HG03039 (cell line): Measurements from ENCODE around the gene YJEFN3.

Source experiments
- ATAC-seq: cut with Tn5 transposase; IDR thresholded peaks from one replicate; pipeline ENCODE4 v1.9.1; 2021; ENCODE audit warnings: mild to moderate bottlenecking, moderate library complexity; ENCODE audit not compliant: unreplicated experiment

Gene YJEFN3

GRCh38 chr19:19535311-19536191 lies 6.8 kb downstream of the YJEFN3 start:
- no peak for ATAC-seq

GRCh38 chr19:19537075-19538048 lies 8.7 kb downstream of the YJEFN3 start:
- no peak for ATAC-seq

DNA sequence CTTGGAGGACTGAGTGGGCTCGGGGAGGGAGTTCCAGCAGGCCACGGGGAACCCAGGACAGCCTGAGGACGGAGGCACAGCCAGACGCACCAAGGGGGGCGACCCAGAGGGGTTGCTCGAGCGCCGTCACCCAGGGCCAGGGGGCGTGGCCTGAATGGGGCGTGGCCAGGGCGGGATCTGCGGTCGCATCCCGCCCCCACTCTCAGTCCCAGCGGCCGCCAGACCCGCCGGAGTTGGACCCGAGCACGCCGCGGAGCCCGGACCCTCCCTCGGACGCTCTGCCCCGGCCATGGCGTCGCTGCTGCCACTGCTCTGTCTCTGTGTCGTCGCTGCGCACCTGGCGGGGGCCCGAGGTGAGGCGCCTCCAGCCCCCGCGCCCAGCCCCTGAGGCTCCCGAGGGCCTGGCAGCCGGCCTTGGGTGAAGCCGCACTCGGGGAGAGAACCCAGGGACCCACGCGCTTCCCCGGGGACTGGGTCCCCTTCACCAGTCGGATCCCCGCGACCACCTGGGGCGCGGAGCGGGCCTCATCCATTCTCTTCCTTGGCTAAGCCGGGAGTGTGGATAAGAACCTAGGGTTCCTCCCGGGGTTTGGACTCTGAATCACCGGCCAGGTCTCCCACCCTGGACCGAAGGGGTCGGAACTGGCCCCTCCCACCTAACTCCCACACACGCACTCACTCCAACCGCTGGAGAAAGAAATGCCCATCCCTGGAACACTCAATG lies 9.5 kb downstream of the YJEFN3 start, which contains the start of gene CILP2:
CILP2 (plus strand) TSS at position 205 of the 724 bp plus-strand sequence; CDS start at position 290, 85 bp downstream.
- no peak for ATAC-seq

DNA sequence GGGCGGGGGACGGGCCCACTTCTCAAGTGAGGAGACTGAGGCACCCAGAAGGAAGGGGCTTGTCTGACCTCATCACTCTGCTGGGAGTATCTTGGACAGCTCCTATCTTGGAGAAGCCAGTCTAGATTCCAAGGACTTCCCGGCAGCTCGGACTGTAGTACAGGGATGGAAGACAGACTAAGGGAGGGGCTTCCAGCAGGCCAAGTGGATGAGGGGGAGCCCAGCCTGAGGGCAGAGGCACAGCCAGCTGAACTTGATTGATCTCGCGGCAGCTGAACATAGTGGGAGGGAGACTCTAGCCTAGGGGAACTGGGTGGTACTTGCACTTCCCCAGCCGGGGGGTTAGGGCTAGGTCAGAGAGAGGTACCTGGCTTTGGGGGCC lies 10.1 kb downstream of the YJEFN3 start:
- no peak for ATAC-seq

- no peak for ATAC-seq
Observed at GRCh38 chr19:19539698-19540063, 11.0 kb downstream of the YJEFN3 start.

DNA sequence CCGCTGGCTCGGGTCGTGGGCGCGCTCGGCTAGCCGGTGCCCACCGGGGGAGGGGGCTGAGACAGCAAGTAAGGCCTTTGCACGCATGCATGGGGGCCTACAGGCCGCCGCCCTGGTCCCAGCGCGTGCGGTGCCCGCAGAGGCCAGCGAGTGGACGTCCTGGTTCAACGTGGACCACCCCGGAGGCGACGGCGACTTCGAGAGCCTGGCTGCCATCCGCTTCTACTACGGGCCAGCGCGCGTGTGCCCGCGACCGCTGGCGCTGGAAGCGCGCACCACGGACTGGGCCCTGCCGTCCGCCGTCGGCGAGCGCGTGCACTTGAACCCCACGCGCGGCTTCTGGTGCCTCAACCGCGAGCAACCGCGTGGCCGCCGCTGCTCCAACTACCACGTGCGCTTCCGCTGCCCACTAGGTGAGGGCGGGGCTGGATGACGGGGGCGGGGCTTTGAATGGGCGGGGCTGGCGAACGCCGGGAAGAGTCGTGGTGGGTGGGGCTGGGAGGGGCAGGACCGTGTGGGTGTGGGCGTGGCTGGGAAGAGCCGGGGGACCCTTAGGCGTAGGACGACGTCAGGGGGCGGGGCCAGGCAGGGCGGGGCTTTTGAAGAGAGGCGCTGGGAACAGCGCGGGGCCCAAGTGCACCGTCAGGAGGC lies 11.5 kb downstream of the YJEFN3 start:
- ATAC-seq: no peak

GRCh38 chr19:19540715-19541515 lies 12.2 kb downstream of the YJEFN3 start:
- ATAC-seq: peak; percentile 45

DNA sequence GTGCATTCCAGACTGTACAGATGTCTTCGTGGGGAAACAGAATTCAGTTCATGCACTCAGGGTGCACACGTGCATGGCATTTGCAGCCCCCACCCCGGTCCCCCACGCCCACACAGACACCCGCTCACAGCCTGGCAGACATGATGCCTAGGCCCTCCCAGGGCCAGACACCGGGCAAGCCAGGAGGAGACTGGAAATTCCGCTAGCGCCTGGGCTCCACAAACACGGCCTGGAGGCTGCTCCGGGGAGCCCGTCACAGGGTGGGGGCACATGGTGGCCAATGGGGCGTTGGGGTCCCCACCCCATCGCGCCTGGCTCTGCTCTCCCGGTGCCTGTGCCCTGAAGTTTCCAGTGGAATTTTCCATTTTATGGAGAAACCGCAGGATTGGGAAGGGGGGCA lies 12.9 kb downstream of the YJEFN3 start:
- no peak for ATAC-seq

GRCh38 chr19:19542507-19542906 lies 13.8 kb downstream of the YJEFN3 start:
- no peak for ATAC-seq

DNA sequence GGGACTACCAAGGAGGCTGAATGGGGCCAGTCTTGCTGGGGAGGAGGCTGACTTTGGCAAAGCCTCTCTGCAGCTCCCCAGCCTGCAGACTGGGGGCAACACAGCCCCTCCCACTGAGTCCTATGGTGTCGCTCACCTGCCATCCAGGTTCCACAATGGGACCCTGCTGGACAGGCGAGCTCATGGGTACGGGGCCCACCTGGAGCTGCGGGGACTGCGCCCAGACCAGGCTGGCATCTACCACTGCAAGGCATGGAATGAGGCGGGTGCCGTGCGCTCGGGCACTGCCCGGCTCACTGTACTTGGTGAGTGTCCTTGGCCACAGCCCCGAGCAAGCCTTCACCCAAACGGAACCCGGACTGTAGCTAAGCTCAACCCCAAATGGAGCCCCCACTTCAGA lies 14.4 kb downstream of the YJEFN3 start:
- ATAC-seq: no peak

DNA sequence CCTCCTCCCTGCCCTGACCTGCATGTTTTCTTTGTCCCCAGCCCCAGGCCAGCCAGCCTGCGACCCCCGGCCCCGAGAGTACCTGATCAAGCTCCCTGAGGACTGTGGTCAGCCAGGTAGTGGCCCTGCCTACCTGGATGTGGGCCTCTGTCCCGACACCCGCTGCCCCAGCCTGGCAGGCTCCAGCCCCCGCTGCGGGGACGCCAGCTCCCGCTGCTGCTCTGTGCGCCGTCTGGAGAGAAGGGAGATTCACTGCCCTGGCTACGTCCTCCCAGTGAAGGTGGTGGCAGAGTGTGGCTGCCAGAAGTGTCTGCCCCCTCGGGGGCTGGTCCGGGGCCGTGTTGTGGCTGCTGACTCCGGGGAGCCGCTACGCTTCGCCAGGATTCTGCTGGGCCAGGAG lies 14.9 kb downstream of the YJEFN3 start:
- ATAC-seq: no peak

GRCh38 chr19:19544257-19544953 lies 15.7 kb downstream of the YJEFN3 start:
- no peak for ATAC-seq

GRCh38 chr19:19544954-19545591 lies 16.4 kb downstream of the YJEFN3 start:
- ATAC-seq: no peak

GRCh38 chr19:19545707-19546106 lies 17.0 kb downstream of the YJEFN3 start:
- ATAC-seq: no peak

DNA sequence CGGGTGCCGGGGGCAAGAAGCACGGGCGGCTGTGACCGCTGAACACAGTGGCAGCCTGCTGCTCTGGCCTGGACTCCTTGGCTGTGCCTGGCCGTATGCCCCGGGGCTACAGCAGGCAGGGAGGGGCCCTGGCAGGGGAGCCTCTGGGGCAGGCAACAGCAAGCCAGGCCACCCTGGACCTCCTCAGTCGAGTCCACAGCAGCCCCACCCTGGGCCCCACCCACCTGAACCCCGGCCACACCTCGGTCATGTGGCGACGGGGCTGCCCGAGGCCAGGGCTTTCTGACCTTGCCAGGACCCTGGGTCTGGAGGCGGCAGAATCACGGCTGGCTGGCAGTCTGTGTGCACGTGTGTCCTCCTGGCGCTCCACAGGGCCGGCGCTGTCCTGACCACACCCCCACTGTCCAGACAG lies 18.0 kb downstream of the YJEFN3 start:
- no peak for ATAC-seq

GRCh38 chr19:19547674-19548336 lies 19.1 kb downstream of the YJEFN3 start:
- ATAC-seq: no peak

DNA sequence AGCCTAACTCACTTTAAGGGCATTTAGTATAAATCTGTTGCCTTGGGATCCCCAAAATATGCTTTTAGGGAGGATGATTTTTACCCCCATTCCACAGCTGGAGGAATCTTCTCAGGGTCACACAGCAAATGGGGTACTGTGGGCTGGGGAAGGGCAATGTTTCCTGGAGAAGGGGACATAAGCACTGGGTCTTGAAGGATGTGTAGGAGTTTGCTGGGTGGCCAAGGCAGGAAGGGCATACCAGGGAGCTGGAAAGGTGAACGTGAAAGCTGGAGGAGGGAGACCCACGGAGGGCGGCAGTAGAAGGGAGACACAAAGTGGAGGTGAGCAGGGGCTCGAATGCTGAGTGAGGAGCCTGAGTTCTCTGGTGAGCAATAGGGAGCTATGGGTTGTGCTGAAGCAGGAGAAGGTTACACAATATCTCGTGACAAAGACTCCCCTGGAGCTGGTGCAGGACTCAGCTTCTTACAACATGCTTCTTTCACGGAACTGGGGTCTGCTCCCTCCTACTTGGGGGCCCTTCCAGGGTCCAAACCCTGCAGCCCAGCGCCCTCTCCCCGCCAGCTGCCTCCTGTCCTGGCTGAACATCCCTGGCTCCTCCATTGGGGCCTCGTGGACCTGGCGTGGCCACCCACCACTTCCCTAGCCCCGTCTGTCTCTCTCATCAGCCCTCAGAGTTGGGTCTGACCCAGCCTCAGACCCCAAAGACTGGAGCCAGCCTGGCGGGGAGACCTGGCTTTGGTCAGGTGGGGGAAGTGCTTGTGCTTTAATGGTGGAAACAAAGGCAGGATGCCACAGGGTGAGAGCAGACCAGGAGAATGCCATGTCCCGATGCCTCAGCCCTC lies 20.4 kb downstream of the YJEFN3 start:
- no peak for ATAC-seq
